NCI-H526 (cell line): ENCODE results near the gene KCNS1.
A peak's percentile ranks its signal among the peaks of the same experiment; 100 is the strongest.
"Not testable (repeated sequence)": the region's sequence is repeated elsewhere in the genome, so short reads cannot be mapped to it uniquely, and the experiment has no call there.

Source experiments
- DNase-seq, 2 experiments: peaks; one replicate each; lab custom pipeline; 2025; lab: John Stamatoyannopoulos, UW

KCNS1 gene, protein sequence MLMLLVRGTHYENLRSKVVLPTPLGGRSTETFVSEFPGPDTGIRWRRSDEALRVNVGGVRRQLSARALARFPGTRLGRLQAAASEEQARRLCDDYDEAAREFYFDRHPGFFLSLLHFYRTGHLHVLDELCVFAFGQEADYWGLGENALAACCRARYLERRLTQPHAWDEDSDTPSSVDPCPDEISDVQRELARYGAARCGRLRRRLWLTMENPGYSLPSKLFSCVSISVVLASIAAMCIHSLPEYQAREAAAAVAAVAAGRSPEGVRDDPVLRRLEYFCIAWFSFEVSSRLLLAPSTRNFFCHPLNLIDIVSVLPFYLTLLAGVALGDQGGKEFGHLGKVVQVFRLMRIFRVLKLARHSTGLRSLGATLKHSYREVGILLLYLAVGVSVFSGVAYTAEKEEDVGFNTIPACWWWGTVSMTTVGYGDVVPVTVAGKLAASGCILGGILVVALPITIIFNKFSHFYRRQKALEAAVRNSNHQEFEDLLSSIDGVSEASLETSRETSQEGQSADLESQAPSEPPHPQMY

GRCh38 chr20:45100563-45101245 lies at the start of gene KCNS1:
Gene KCNS1, minus strand, starts transcription at chr20:45101127. Its CDS starts 1,891 bp downstream, at chr20:45099236.
- no peak for DNase-seq

GRCh38 chr20:45149062-45149461 lies 48.1 kb upstream of the KCNS1 start:
- DNase-seq, result no peak

DNA sequence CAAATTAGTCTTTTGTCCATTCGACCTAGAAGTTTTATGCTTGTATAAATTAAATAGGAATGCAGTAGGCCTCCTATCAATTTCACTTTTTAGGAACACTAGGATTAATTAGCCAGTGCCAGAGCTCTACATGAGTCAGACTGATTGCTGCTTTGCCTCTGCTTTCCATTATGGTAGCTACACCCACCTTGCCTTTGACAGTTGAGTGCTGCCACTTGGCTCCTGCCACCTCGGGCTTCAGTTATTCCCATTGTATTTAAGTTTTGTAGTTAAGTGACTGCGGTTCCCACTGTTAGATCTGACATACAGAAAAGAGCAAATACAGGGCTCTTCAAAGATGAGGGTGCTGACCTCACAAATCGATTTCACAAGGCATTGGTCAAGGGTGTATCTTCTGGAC lies 39.9 kb upstream of the KCNS1 start:
- no peak for DNase-seq

DNA sequence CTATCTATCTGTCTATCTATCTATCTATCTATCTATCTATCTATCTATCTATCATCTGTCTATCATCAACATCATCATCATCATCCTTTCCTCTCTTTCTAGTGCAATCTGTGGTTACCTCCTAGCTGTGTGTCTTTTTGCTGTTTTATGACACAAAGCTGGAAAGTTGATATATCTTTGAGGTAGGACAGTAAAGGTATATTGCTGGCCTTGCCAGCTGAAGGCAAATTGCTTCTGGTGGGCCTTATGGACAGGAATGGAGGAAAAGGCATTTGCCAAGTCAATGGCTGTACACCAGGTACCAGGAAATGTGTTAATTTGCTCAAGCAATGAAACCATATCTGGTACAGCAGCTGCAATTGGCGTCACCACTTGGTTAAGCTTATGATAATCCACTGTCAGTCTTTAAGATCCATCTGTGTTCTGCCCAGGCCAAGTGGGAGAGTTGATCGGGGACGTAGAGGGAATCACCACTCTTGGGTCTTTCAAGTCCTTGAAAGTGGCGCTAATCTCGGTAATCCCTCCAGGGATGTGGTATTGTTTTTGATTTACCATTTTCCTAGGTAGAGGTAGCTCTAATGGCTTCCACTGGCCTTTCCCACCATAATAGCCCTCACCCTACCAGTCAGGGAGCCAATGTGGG lies 38.9 kb upstream of the KCNS1 start:
- DNase-seq, result not testable (repeated sequence)

DNA sequence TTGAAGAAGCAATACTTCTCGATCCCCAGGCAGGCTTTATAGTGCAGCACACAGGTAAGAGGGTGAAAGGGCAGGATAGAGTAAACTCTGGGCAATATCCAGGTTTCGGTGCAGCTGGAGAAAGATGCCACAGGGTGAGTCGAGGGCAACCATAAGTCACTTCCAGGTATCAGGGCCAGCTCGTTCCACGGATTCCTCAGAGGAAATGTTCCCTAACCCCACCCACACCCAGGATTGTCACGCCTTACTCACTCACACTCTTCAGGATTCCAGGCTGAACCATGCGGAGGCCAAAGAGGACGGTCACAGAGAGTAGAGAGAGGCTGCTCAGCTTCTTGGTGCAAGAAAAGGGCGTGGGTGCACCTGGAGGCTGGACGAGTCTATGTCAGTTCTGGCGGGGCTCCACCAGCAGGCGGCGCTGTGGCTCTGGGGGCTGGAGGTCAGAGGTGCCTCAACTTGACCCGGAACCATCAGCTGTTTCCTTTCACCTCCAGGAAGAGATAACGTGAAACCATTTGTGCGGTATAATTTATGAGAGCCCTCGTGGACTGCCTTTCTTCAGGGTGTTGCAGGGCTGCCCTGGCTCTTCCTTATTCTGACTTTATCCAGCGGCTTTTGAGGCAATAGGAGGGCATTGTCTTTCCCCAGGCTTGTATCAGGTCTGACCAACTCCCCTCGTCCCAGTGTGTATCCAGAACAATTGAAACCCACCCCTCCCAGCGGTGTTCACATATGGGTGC lies 37.8 kb upstream of the KCNS1 start:
- DNase-seq, result peak; percentile 11 to 59

- no peak for DNase-seq
These were observed 36.0 kb upstream of the KCNS1 start for GRCh38 chr20:45136911-45137310.

DNA sequence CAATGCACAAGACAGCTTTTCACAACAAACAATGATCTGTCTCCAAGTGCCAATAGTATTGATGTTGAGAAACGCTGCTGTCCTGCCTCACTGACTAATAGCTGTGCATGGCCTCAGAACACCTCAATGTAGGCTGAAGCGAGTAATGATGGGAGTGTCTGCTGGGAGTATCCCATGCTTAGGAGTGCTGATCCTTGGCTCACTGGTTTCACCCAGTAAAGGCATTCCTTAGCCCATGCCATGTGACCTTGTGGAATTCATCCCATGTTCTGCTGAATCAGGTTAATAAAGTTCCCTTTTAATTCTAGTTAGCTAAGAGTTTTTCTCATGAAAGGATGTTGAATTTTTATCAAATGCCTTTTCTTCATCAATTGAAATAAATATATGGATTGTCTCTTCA lies 27.2 kb upstream of the KCNS1 start:
- DNase-seq, result no peak

GRCh38 chr20:45124365-45124764 lies 23.4 kb upstream of the KCNS1 start, which contains the start of gene WFDC12:
Gene WFDC12, minus strand, starts transcription at chr20:45124465. Its CDS starts 18 bp downstream, at chr20:45124447.
- no peak for DNase-seq

DNA sequence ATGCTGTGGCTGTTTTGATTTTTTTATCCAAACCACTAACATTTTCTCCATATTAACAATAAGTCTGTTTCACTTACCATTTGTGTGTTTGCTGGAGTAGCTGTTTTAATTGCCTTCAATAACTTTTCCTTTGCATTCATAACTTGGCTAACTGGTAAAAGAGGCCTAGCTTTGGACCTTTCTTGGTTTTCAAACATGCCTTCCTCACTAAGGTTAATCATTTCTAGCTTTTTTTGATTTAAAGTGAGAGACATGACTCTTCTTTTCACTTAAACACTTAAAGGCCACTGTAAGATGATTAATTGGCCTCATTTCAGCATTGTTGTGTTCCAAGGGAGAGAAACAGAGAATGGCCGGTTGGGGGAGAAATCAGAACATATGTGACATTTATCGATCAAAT lies 20.5 kb upstream of the KCNS1 start:
- no peak for DNase-seq

GRCh38 chr20:45119556-45120266 lies 18.8 kb upstream of the KCNS1 start:
- DNase-seq, result no peak

- no peak for DNase-seq
These were observed 17.1 kb upstream of the KCNS1 start for GRCh38 chr20:45118028-45118427.

DNA sequence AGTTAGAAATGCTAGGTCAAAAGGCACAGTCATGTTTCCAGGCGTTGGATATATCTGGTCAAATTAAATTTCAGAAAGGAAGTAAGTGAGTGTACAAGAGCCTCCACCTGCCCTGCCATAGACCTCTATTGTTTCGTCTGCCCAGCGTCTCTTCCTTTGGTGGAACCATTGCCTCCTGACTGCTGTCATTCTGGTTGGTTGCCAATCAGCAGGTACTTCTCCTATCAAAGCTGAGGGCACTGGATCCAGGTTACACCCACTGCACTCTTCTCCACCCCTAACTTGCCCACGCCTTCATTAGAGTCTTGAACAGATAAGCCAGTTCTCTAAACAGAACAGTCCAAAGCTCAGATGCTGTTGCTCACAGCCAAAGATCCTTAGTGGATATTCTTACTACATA lies 16.7 kb upstream of the KCNS1 start:
- DNase-seq, result peak in 1 of 2 experiments; percentile 14

GRCh38 chr20:45115829-45116228 lies 14.9 kb upstream of the KCNS1 start:
- DNase-seq, result no peak

DNA sequence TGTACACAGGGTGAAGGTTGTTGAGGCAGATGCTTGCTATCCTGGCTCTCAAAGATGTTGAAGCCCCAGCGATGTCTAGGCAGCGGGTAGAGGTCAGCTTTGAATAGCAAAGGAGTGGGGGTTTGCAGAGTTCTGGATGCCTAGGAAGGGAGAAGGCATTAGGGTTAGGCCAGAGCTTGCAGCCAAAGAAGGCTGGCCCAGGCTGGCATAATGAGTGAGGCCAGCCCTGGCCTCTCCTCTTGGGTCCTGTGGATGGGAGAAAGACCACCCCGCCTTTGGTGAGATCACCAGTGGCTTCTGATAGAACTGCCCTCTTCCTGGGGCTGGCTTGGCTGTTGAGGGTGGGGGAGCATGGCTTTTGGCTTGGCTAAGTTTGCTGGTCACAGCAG lies 14.5 kb upstream of the KCNS1 start:
- no peak for DNase-seq

GRCh38 chr20:45114465-45115385 lies 13.8 kb upstream of the KCNS1 start, which contains the start of gene WFDC5:
Gene WFDC5, minus strand, starts transcription at chr20:45115174. Its CDS starts 91 bp downstream, at chr20:45115083.
- DNase-seq, result no peak

- DNase-seq, result no peak
These were observed 12.9 kb upstream of the KCNS1 start for GRCh38 chr20:45113865-45114264.

DNA sequence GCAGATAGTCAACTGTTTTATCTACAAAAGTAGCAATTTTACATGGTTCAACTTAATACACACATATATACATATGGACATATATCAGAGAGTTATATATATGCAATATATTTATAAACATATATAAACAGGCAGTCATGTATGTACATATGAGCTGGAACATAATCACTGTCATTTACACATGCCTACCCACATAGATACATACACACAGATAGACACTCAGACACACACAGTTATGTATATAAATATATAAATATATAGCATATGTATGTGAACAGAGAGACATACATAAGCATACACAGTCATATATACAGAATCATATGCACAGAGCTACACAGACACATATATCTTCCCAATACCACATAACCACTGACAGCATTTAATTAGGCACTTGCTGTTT lies 11.8 kb upstream of the KCNS1 start:
- DNase-seq, result no peak

DNA sequence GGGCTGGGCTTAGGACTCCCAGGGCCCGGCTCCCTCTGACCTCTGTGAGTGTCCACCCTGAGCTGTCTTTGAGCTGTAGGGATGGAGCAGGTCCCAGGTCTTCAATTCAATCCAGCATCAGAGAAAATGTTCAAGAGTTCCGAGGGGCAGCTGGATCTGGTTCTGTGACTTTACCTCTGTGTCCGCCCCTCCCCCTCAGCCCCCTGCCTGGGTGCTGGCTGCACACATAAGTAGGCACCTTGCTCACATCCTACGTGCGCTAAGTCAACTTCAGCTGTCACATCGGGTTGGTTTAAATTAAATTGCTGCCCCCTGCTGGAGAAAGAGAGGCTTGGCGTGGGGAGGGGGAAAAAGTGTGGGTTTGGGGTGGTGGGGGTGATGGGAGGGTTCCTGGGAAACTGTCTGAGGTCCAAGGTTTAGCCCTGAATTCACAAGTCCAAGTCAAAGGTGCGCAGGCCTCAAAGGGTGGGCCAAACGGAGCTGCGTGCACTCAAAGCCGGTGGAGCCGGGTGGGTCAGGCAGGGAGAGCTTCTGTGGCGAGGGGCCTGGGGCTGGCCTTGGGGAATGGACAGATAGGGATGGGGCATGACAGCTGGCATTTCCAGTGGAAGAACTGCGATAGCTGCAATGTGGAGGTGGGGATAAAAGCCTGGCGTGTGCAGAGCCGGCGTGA lies 11.0 kb upstream of the KCNS1 start:
- peak in 1 of 2 experiments; percentile 41 for DNase-seq

DNA sequence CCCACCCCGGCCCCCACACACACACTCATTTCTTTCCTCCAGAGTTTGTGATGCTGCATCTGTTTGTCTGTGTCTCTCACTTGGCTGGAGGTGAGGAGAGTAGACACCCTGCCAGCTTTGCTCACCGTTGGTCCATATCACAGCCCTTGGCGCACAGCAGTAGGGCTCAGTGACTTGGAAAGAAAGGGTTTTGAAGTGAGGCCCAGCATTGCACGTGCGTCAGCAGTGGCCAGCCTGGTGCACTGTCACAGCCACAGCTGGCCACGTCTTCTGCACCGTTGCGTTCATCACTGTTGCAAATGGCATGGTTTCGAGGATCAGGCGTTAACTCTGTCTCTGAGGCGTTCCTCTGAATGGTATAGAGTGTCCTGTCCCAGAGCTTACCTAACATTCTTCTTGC lies 10.4 kb upstream of the KCNS1 start:
- no peak for DNase-seq
